HEK293 (cell line): Measurements from ENCODE around the gene FRMD4A.

Source experiments
- OVOL3 ChIP-seq: fragments of 450-650 bp; formaldehyde crosslinking; IDR thresholded peaks from 2 replicates; pipeline ENCODE4 v1.5.1; 2016; ENCODE audit warnings: missing biosample characterization, missing genetic modification characterization
- ZBTB8A ChIP-seq: fragments of 450-650 bp; formaldehyde crosslinking; IDR thresholded peaks from 2 replicates; pipeline ENCODE4 v1.5.1; 2016; ENCODE audit warnings: missing biosample characterization, missing genetic modification characterization
- ZNF324 ChIP-seq: fragments of 450-650 bp; formaldehyde crosslinking; IDR thresholded peaks from 2 replicates; pipeline ENCODE4 v1.5.1; 2016; ENCODE audit warnings: missing biosample characterization, missing genetic modification characterization
- ZNF335 ChIP-seq: fragments of 450-650 bp; formaldehyde crosslinking; conservative IDR thresholded peaks from 2 replicates; pipeline ENCODE4 v1.5.1; 2016; ENCODE audit warnings: missing biosample characterization, missing genetic modification characterization
- ZNF624 ChIP-seq: fragments of 450-650 bp; formaldehyde crosslinking; IDR thresholded peaks from 2 replicates; pipeline ENCODE4 v1.5.1; 2017; ENCODE audit warnings: missing biosample characterization, missing genetic modification characterization
- TF ChIP-seq, protein P1 (sequence below): fragments of 450-650 bp; formaldehyde crosslinking; IDR thresholded peaks from 2 replicates; pipeline ENCODE4 v1.5.1; 2016; ENCODE audit warnings: missing biosample characterization, missing genetic modification characterization
- TF ChIP-seq, protein P2 (sequence below): fragments of 450-650 bp; formaldehyde crosslinking; IDR thresholded peaks from 2 replicates; pipeline ENCODE4 v1.5.1; 2016; ENCODE audit warnings: missing biosample characterization, missing genetic modification characterization
- TF ChIP-seq, protein P3 (sequence below): fragments of 450-650 bp; formaldehyde crosslinking; IDR thresholded peaks from 2 replicates; pipeline ENCODE4 v1.5.1; 2016; ENCODE audit warnings: missing biosample characterization, missing genetic modification characterization

DNA sequence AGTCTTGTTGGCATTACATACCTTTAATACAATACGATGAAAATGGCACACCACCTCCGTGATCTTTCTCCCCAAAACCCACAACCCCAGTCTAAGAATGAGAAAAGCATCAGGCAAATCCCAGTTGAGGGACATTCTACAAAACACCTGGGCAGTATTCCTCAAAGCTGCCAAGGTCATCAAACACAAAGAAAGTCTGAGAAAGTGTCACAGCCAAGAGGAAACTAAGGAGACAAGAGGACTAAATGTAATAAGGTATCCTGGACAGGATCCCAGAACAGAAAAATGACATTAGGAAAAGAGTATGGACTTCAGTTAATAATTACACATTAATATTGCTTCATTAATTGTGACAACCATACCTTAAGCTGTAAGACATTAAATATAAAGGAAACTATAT lies 14.5 kb upstream of the FRMD4A start:
- TF ChIP-seq, protein P1, sequence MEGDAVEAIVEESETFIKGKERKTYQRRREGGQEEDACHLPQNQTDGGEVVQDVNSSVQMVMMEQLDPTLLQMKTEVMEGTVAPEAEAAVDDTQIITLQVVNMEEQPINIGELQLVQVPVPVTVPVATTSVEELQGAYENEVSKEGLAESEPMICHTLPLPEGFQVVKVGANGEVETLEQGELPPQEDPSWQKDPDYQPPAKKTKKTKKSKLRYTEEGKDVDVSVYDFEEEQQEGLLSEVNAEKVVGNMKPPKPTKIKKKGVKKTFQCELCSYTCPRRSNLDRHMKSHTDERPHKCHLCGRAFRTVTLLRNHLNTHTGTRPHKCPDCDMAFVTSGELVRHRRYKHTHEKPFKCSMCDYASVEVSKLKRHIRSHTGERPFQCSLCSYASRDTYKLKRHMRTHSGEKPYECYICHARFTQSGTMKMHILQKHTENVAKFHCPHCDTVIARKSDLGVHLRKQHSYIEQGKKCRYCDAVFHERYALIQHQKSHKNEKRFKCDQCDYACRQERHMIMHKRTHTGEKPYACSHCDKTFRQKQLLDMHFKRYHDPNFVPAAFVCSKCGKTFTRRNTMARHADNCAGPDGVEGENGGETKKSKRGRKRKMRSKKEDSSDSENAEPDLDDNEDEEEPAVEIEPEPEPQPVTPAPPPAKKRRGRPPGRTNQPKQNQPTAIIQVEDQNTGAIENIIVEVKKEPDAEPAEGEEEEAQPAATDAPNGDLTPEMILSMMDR (tag by site-specific recombination): no peak
- no peak for TF ChIP-seq ZBTB8A (tag by site-specific recombination)
- TF ChIP-seq, protein P2, sequence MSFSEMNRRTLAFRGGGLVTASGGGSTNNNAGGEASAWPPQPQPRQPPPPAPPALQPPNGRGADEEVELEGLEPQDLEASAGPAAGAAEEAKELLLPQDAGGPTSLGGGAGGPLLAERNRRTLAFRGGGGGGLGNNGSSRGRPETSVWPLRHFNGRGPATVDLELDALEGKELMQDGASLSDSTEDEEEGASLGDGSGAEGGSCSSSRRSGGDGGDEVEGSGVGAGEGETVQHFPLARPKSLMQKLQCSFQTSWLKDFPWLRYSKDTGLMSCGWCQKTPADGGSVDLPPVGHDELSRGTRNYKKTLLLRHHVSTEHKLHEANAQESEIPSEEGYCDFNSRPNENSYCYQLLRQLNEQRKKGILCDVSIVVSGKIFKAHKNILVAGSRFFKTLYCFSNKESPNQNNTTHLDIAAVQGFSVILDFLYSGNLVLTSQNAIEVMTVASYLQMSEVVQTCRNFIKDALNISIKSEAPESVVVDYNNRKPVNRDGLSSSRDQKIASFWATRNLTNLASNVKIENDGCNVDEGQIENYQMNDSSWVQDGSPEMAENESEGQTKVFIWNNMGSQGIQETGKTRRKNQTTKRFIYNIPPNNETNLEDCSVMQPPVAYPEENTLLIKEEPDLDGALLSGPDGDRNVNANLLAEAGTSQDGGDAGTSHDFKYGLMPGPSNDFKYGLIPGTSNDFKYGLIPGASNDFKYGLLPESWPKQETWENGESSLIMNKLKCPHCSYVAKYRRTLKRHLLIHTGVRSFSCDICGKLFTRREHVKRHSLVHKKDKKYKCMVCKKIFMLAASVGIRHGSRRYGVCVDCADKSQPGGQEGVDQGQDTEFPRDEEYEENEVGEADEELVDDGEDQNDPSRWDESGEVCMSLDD (tag by site-specific recombination): no peak
- TF ChIP-seq ZNF335: no peak
- no peak for TF ChIP-seq ZNF624 (tag by site-specific recombination)
- TF ChIP-seq, protein P3, sequence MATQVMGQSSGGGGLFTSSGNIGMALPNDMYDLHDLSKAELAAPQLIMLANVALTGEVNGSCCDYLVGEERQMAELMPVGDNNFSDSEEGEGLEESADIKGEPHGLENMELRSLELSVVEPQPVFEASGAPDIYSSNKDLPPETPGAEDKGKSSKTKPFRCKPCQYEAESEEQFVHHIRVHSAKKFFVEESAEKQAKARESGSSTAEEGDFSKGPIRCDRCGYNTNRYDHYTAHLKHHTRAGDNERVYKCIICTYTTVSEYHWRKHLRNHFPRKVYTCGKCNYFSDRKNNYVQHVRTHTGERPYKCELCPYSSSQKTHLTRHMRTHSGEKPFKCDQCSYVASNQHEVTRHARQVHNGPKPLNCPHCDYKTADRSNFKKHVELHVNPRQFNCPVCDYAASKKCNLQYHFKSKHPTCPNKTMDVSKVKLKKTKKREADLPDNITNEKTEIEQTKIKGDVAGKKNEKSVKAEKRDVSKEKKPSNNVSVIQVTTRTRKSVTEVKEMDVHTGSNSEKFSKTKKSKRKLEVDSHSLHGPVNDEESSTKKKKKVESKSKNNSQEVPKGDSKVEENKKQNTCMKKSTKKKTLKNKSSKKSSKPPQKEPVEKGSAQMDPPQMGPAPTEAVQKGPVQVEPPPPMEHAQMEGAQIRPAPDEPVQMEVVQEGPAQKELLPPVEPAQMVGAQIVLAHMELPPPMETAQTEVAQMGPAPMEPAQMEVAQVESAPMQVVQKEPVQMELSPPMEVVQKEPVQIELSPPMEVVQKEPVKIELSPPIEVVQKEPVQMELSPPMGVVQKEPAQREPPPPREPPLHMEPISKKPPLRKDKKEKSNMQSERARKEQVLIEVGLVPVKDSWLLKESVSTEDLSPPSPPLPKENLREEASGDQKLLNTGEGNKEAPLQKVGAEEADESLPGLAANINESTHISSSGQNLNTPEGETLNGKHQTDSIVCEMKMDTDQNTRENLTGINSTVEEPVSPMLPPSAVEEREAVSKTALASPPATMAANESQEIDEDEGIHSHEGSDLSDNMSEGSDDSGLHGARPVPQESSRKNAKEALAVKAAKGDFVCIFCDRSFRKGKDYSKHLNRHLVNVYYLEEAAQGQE: no peak
- TF ChIP-seq OVOL3: no peak
- TF ChIP-seq ZNF324 (tag by site-specific recombination): no peak
